Astrocyte (in vitro differentiated cells and primary cell): ENCODE measurements around the gene SDHC.

Experiments
- EZH2 ChIP-seq: IDR thresholded peaks from 2 replicates; pipeline ENCODE4 v1.6.1; 2012; ENCODE audit warnings: mild to moderate bottlenecking, low read length, inconsistent platforms; ENCODE audit not compliant: insufficient read depth
- TF ChIP-seq, protein P1 (sequence below): IDR thresholded peaks from 2 replicates; pipeline ENCODE4 v1.5.1; 2011; ENCODE audit warnings: low read depth, mild to moderate bottlenecking, inconsistent platforms, low read length, moderate library complexity; ENCODE audit not compliant: insufficient read depth

DNA sequence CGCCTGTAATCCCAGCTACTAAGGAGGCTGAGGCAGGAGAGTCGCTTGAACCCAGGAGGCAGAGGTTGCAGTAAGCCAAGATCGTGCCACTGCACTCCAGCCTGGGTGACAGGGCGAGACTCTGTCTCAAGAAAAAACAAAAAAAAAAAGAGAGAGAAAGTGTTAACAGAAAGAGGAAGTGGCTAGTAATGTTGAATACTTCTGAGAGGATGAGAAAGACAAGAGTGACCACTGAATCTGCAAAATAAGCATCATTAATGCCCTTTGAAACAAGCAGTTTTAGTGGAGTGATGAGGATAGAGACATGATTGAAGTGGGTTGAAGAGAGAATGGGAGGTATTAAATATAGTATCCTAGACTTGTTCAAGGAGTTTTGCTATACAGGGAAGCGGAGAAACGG lies 16.1 kb upstream of the SDHC start:
- TF ChIP-seq, protein P1, sequence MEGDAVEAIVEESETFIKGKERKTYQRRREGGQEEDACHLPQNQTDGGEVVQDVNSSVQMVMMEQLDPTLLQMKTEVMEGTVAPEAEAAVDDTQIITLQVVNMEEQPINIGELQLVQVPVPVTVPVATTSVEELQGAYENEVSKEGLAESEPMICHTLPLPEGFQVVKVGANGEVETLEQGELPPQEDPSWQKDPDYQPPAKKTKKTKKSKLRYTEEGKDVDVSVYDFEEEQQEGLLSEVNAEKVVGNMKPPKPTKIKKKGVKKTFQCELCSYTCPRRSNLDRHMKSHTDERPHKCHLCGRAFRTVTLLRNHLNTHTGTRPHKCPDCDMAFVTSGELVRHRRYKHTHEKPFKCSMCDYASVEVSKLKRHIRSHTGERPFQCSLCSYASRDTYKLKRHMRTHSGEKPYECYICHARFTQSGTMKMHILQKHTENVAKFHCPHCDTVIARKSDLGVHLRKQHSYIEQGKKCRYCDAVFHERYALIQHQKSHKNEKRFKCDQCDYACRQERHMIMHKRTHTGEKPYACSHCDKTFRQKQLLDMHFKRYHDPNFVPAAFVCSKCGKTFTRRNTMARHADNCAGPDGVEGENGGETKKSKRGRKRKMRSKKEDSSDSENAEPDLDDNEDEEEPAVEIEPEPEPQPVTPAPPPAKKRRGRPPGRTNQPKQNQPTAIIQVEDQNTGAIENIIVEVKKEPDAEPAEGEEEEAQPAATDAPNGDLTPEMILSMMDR = no peak
- no peak for TF ChIP-seq EZH2
